B cell (primary cell): ENCODE results near the gene NUDT4.

Source experiments
- CTCF ChIP-seq: fragments of 200-600 bp; IDR thresholded peaks from one replicate; pipeline ENCODE4 v1.8.0; 2022; ENCODE audit warnings: antibody characterized with exemption, mild to moderate bottlenecking
- EZH2 ChIP-seq: IDR thresholded peaks from 2 replicates; pipeline ENCODE4 v1.6.1; 2012; ENCODE audit warnings: borderline replicate concordance, low read depth, mild to moderate bottlenecking, moderate library complexity, low read length; ENCODE audit not compliant: insufficient read depth, poor library complexity, severe bottlenecking

GRCh38 chr12:93339695-93340094 lies 38.0 kb upstream of the NUDT4 start:
- TF ChIP-seq CTCF (no peak), EZH2 (no peak)
